Prostate gland (tissue), 2 donors: Measurements from ENCODE around the gene GFM2. TPM values are rescaled to one million over a fixed set of nuclear protein-coding genes. Genes with fewer than 3 reads are reported as not detected.

Experiments used
- DNase-seq: peaks from one replicate; pipeline ENCODE4 v3.0.0-alpha.2; 2019; ENCODE audit warnings: low spot score
- H3K27ac ChIP-seq, 2 donors: fragments of 200-600 bp; sonication (generic); 2 replicates each; pipeline ENCODE4 v1.5.1; 2017 to 2019
- H3K27me3 ChIP-seq: fragments of 200-600 bp; sonication (generic); replicated peaks from 2 replicates; pipeline ENCODE4 v1.5.1; 2019; ENCODE audit not compliant: insufficient read depth
- H3K36me3 ChIP-seq, 2 donors: fragments of 200-600 bp; sonication (generic); 1 replicate in 1 of 2; 2 replicates in 1 of 2; pipeline versions ENCODE4 v1.5.1 to v1.8.1; 2017 to 2019
- H3K4me1 ChIP-seq: fragments of 200-600 bp; sonication (generic); replicated peaks from 2 replicates; pipeline ENCODE4 v1.5.1; 2019
- H3K4me3 ChIP-seq, 2 donors: fragments of 200-600 bp; sonication (generic); 2 replicates each; pipeline ENCODE4 v1.5.1; 2017 to 2019
- H3K9me3 ChIP-seq: fragments of 200-600 bp; sonication (generic); 2 replicates; pipeline ENCODE4 v1.5.1; 2017
- POLR2A ChIP-seq: fragments of 450-650 bp; IDR thresholded peaks from one replicate; pipeline ENCODE4 v1.6.1; 2016; ENCODE audit warnings: antibody characterized with exemption, mild to moderate bottlenecking
- POLR2AphosphoS5 ChIP-seq: sonication (generic); formaldehyde crosslinking; IDR thresholded peaks from one replicate; pipeline ENCODE4 v1.6.1; 2017; ENCODE audit warnings: antibody characterized with exemption
- WGBS: methylation state at CpG from one replicate; pipeline ENCODE4 v1.1.5; 2018; 5-methylcytosine and 5-hydroxymethylcytosine counted together
- intact Hi-C: fragments of 100-400 bp; cut with DNase I; formaldehyde crosslinking; loops from one replicate; pipeline ENCODE4 v1.14.2; 2022
- total RNA-seq, 2 donors: library from RNA; depleted of rRNA; stranded (reverse); fragments of >200 nt; gene quantifications; one replicate each; pipeline ENCODE4 v1.1.0, GENCODE V29; 2016
- TF ChIP-seq, protein P1 (sequence below), 4 experiments: fragments of 200-600 bp in 2 of 4; fragments of 450-650 bp in 2 of 4; sonication (generic) in 2 of 4; IDR thresholded peaks; 1 replicate in 3 of 4; 2 replicates in 1 of 4; pipeline ENCODE4 v1.5.1; 2016 to 2019; ENCODE audit warnings: antibody characterized with exemption in 4 of 4, mild to moderate bottlenecking in 2 of 4, moderate library complexity in 2 of 4

Gene GFM2, protein sequence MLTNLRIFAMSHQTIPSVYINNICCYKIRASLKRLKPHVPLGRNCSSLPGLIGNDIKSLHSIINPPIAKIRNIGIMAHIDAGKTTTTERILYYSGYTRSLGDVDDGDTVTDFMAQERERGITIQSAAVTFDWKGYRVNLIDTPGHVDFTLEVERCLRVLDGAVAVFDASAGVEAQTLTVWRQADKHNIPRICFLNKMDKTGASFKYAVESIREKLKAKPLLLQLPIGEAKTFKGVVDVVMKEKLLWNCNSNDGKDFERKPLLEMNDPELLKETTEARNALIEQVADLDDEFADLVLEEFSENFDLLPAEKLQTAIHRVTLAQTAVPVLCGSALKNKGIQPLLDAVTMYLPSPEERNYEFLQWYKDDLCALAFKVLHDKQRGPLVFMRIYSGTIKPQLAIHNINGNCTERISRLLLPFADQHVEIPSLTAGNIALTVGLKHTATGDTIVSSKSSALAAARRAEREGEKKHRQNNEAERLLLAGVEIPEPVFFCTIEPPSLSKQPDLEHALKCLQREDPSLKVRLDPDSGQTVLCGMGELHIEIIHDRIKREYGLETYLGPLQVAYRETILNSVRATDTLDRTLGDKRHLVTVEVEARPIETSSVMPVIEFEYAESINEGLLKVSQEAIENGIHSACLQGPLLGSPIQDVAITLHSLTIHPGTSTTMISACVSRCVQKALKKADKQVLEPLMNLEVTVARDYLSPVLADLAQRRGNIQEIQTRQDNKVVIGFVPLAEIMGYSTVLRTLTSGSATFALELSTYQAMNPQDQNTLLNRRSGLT
- total RNA-seq, result 10 to 100 TPM; 21.9 to 34.7 TPM

DNA sequence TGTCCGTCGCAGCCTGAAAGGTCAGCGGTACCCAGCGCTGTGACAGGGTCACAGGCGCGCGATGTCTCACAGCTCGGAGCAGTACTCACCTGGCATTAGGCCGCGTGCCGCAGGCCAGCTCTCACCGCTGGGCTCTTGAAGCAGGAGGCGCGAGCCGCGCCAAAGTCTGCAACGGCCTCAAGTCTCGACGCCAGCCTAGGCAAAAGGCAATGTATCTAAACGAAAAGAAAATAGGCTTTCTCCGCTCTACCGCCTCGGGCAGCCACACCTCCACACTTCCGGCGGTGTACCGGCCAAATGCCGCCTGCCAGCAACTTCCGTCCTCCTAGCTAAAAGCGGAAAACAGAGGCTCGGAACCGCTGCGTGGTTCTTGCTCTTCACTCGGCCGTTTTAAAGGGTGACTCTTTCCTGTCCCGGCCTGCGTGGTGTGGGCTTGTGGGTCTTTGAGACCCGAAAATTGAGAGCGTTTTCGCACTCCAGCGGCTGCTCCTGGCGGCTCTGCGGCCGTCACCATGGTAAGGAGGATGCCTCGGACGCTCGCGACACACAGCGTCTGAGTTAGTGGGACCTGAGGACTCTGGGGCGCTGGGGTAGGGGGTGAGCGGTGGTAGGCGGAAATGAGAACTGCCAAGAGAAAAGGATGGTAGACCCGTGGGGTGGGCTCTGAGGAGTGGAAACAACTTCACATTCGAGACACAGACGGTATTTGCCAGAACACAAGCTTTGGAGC is at the start of gene GFM2, which contains the start of gene NSA2:
Gene GFM2 (minus strand): TSS at position 269 of the 730 bp plus-strand sequence. CDS start 3,375 bp downstream, outside the sequence.
Gene NSA2 (plus strand): TSS at position 401 of the 730 bp plus-strand sequence. CDS start 112 bp downstream, at position 513.
- Histone ChIP-seq H3K4me3 (peak within 1 kb of the TSS; percentile 87 to 94), H3K36me3 (peaks cover 0 to 2% of the 10 kb centered on the region in 2 donors), H3K4me1 (peaks cover 5% of the 10 kb centered on the region), H3K9me3 (no peaks in the 10 kb centered on the region), H3K27ac (peak within 1 kb of the TSS; percentile 80 to 81), H3K27me3 (no peaks in the 10 kb centered on the region)
- TF ChIP-seq, protein P1, sequence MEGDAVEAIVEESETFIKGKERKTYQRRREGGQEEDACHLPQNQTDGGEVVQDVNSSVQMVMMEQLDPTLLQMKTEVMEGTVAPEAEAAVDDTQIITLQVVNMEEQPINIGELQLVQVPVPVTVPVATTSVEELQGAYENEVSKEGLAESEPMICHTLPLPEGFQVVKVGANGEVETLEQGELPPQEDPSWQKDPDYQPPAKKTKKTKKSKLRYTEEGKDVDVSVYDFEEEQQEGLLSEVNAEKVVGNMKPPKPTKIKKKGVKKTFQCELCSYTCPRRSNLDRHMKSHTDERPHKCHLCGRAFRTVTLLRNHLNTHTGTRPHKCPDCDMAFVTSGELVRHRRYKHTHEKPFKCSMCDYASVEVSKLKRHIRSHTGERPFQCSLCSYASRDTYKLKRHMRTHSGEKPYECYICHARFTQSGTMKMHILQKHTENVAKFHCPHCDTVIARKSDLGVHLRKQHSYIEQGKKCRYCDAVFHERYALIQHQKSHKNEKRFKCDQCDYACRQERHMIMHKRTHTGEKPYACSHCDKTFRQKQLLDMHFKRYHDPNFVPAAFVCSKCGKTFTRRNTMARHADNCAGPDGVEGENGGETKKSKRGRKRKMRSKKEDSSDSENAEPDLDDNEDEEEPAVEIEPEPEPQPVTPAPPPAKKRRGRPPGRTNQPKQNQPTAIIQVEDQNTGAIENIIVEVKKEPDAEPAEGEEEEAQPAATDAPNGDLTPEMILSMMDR (IDR thresholded peaks at IDR 0.05), result peak in 1 of 4 experiments; percentile 12
- TF ChIP-seq POLR2AphosphoS5 (peak; percentile 92), POLR2A (peak; percentile 12)
- intact Hi-C loops, result loop anchor here (2.0 to 5.0 kb wide), 2 partner anchors 95 to 152 kb away; no protein-coding TSS in a partner anchor
- WGBS, result under 1% methylated on average over 53 of the region's 54 CpGs
- DNase-seq, result peak; percentile 90

DNA sequence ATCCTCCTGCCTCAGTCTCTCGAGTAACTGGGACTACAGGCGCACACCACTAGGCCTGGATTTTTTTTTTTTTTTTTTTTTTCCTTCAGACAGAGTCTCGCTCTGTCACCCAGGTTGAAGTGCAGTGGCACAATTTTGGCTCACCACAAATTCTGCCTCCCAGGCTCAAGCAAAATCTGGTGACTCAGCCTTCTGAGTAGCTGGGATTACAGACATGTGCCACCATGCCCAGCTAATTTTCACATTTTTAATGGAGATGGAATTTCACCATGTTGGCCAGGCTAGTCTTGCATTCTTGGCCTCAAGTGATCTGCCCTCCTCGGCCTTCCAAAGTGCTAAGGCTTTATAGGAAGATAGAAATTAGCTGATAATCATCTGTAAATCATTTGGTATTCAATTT is 44.0 kb upstream of the GFM2 start:
- H3K27me3 ChIP-seq, result no peaks in the 10 kb centered on the region
- TF ChIP-seq, protein P1 (IDR thresholded peaks at IDR 0.05), result no peak
- TF ChIP-seq POLR2AphosphoS5 (no peak), POLR2A (no peak)

DNA sequence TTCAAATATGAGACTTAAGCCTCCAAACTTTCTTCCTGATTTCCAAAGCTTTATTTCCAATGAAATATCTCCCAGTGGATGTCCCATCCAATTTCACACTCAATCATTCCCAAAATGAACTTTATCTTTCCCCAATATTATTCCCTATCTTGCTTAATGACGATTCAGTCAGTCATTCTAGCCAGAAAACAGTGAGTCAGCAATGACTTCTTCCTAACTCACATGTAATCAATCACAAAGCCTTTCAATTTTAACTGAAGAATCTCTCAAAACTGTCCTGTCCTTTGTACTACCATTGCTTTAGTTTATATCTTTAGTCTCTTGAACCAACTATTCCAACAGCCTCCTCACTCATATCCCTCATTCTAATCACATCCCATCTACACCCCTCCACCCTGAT is 35.0 kb upstream of the GFM2 start:
- TF ChIP-seq POLR2A, result no peak
- TF ChIP-seq, protein P1 (IDR thresholded peaks at IDR 0.05), result no peak
- TF ChIP-seq POLR2AphosphoS5, result no peak
- Histone ChIP-seq H3K27me3 (no peaks in the 10 kb centered on the region), H3K4me3 (no peak overlapping the region), H3K36me3 (no peaks in the 10 kb centered on the region), H3K27ac (no peak overlapping the region), H3K4me1 (no peaks in the 10 kb centered on the region), H3K9me3 (no peaks in the 10 kb centered on the region)
- no peak for DNase-seq
- 52% methylated on average over 1 of the region's 1 CpG for WGBS
- intact Hi-C loops, result no loop called here

More for the DNA sequence above, 44.0 kb upstream of the GFM2 start:
- Histone ChIP-seq H3K36me3 (no peaks in the 10 kb centered on the region), H3K9me3 (no peaks in the 10 kb centered on the region), H3K27ac (no peak overlapping the region), H3K4me3 (no peak overlapping the region), H3K4me1 (no peaks in the 10 kb centered on the region)
- 84% methylated on average over 4 of the region's 4 CpGs for WGBS
- DNase-seq, result no peak
- intact Hi-C loops, result no loop called here

DNA sequence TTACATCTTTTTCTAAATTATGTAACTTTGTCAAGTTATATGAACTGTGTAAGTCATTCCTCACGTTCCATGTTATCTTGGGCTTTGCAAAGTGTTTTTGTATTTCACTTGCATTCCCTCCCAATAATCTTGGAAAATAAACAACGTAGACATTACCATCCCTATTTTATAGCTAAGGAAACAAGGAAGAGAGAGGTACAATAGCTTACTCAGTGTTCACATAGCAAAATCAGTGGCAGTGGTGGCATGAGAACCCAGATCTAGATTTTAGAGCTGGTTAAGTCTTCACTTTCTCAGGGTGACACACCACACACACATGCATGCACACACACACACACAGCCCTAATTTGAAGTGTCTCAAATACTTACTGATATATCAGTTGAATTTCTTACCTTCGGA is 34.3 kb upstream of the GFM2 start:
- intact Hi-C loops, result no loop called here
- TF ChIP-seq, protein P1 (IDR thresholded peaks at IDR 0.05), result no peak
- TF ChIP-seq POLR2AphosphoS5 (no peak), POLR2A (no peak)
- WGBS, result 72% methylated on average over 3 of the region's 3 CpGs

More for the DNA sequence above, 34.3 kb upstream of the GFM2 start:
- Histone ChIP-seq H3K4me1 (no peaks in the 10 kb centered on the region), H3K36me3 (no peaks in the 10 kb centered on the region), H3K4me3 (no peak overlapping the region), H3K27ac (no peak overlapping the region), H3K9me3 (no peaks in the 10 kb centered on the region), H3K27me3 (no peaks in the 10 kb centered on the region)
- no peak for DNase-seq
